Progenitor cell of endocrine pancreas (in vitro differentiated cells): ENCODE measurements around the gene C1RL. TPM values are rescaled to one million over a fixed set of nuclear protein-coding genes. Genes with fewer than 3 reads are reported as not detected.
A peak's percentile ranks its signal among the peaks of the same experiment; 100 is the strongest.

ENCODE experiments used
- DNase-seq: peaks from one replicate; pipeline ENCODE4 v3.0.0; 2021; ENCODE audit warnings: low spot score; ENCODE audit not compliant: unreplicated experiment
- H3K27ac Mint-ChIP-seq: 2 replicates; pipeline ENCODE4 v1.8.0; 2021; ENCODE audit warnings: mild to moderate bottlenecking, moderate library complexity, mixed read lengths
- H3K27me3 Mint-ChIP-seq: 2 replicates; pipeline ENCODE4 v1.8.0; 2021; ENCODE audit warnings: mixed read lengths
- H3K36me3 Mint-ChIP-seq: 2 replicates; pipeline ENCODE4 v1.8.0; 2022; ENCODE audit warnings: mixed read lengths; ENCODE audit not compliant: insufficient read depth
- H3K4me1 Mint-ChIP-seq: 2 replicates; pipeline ENCODE4 v1.8.0; 2021; ENCODE audit warnings: low read depth, mixed read lengths
- H3K4me3 Mint-ChIP-seq: 2 replicates; pipeline ENCODE4 v1.8.0; 2021; ENCODE audit warnings: low read depth, mild to moderate bottlenecking, moderate library complexity, mixed read lengths
- H3K9me3 Mint-ChIP-seq: 2 replicates; pipeline ENCODE4 v1.8.0; 2021; ENCODE audit warnings: low read depth, mixed read lengths
- CTCF ChIP-seq: fragments of 200-600 bp; sonication (generic); IDR thresholded peaks from one replicate; pipeline ENCODE4 v1.5.0; 2021; ENCODE audit warnings: antibody characterized with exemption, mild to moderate bottlenecking; ENCODE audit not compliant: unreplicated experiment
- total RNA-seq: library from RNA; stranded (reverse); gene quantifications from 2 replicates; pipeline ENCODE4 v1.2.1, GENCODE V29; 2021

The C1RL gene
- total RNA-seq, 1 donor from 2014 or later, result 95.9 TPM

GRCh38 chr12:7127916-7128626 lies 19.1 kb upstream of the C1RL start:
- H3K4me3 Mint-ChIP-seq, result peak overlapping the region; percentile 87
- no peak for TF ChIP-seq CTCF
- H3K36me3 Mint-ChIP-seq, result peaks cover 3% of the 10 kb centered on the region
- H3K9me3 Mint-ChIP-seq, result no peaks in the 10 kb centered on the region
- no peaks in the 10 kb centered on the region for H3K27me3 Mint-ChIP-seq
- peaks cover 68% of the 10 kb centered on the region for H3K4me1 Mint-ChIP-seq
- DNase-seq, result no peak
- H3K27ac Mint-ChIP-seq, result peak overlapping the region; percentile 35

GRCh38 chr12:7125632-7126227 lies 16.7 kb upstream of the C1RL start:
- Mint-ChIP-seq H3K27ac (no peak overlapping the region), H3K27me3 (no peaks in the 10 kb centered on the region), H3K4me1 (peaks cover 46% of the 10 kb centered on the region), H3K9me3 (no peaks in the 10 kb centered on the region), H3K36me3 (peaks cover 3% of the 10 kb centered on the region), H3K4me3 (no peak overlapping the region)
- no peak for TF ChIP-seq CTCF
- DNase-seq, result no peak

GRCh38 chr12:7123806-7124522 lies 14.9 kb upstream of the C1RL start:
- peak overlapping the region; percentile 27 for H3K4me3 Mint-ChIP-seq
- H3K36me3 Mint-ChIP-seq, result peaks cover 3% of the 10 kb centered on the region
- DNase-seq, result no peak
- TF ChIP-seq CTCF, result no peak
- no peaks in the 10 kb centered on the region for H3K27me3 Mint-ChIP-seq
- no peaks in the 10 kb centered on the region for H3K9me3 Mint-ChIP-seq
- peaks cover 40% of the 10 kb centered on the region for H3K4me1 Mint-ChIP-seq
- peak overlapping the region; percentile 85 for H3K27ac Mint-ChIP-seq

- H3K27ac Mint-ChIP-seq, result peak overlapping the region; percentile 85
- no peak for TF ChIP-seq CTCF
- no peak overlapping the region for H3K4me3 Mint-ChIP-seq
- H3K36me3 Mint-ChIP-seq, result peaks cover 5% of the 10 kb centered on the region
- H3K9me3 Mint-ChIP-seq, result no peaks in the 10 kb centered on the region
- H3K4me1 Mint-ChIP-seq, result peaks cover 31% of the 10 kb centered on the region
- H3K27me3 Mint-ChIP-seq, result no peaks in the 10 kb centered on the region
- DNase-seq, result no peak
Observed at GRCh38 chr12:7122811-7123769, 14.1 kb upstream of the C1RL start.
